Measurements from ENCODE around the gene CLCNKA.
A peak's percentile ranks its signal among the peaks of the same experiment; 100 is the strongest.

The CLCNKA gene

GRCh38 chr1:16082283-16083038 lies 60.6 kb downstream of the CLCNKA start:
- peak; percentile 77 for DNase-seq

GRCh38 chr1:16083486-16083885 lies 61.6 kb downstream of the CLCNKA start:
- DNase-seq, result no peak
